ENCODE results near the gene RNF166. TPM values are rescaled to one million over a fixed set of nuclear protein-coding genes. Genes with fewer than 3 reads are reported as not detected.
A peak's percentile ranks its signal among the peaks of the same experiment; 100 is the strongest.

The RNF166 gene
- total RNA-seq, 1 donor from 2014 or later = 21.4 TPM

DNA sequence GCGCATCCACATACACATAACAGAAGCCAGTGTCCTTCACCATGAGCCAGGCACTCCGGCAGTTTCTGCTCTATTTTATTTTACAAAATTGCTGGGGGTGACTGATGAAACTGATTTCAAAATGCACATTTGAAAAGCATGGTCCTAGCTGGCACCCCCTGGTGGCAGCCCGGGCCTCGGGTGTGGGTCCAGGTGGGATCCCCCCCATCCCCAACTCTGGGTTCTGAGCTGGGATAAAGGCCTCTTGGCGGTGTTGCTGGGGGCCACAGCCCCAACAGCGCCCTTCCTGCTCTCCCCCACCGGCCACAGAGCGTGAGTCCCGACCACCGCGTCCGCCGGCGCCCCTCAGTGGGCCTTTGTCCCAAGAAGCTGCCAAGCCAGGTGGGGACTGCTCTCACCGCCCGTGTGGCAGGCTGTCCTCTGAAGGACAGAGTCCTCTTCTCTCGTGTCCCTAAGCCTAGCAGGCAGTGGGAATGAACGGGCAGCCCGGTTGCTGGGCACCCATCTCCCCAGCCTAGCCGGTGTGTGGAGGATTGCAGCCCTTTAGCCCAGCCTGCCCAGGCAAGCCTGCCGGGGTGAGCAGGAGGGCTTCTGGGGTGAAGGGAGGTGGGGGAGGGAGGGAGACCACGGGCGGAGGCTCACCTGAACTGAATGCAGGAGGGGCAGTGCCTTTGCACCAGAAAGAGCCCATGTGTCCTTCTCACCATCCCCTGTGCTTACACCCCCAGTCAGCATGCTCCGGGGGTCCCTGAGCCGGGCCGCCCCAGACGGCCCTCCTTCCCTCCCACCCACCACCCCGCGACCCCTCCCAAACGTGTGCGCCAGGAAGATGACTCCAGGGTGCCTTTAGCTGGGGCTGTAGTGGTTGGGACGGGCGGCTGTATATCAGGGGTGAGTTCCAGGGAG lies 20.8 kb downstream of the RNF166 start:
- peaks cover 73% of the 10 kb centered on the region for H3K27me3 Mint-ChIP-seq (ENCODE audit: low read depth)
- H3K9me3 Mint-ChIP-seq = no peaks in the 10 kb centered on the region
- H3K27ac Mint-ChIP-seq = no peak overlapping the region
- H3K36me3 Mint-ChIP-seq = no peaks in the 10 kb centered on the region
- peaks cover 9% of the 10 kb centered on the region for H3K4me1 Mint-ChIP-seq
- DNase-seq (ENCODE audit: low spot score in 2 of 2, unreplicated experiment in 2 of 2) = no peak
- TF ChIP-seq, protein P1, sequence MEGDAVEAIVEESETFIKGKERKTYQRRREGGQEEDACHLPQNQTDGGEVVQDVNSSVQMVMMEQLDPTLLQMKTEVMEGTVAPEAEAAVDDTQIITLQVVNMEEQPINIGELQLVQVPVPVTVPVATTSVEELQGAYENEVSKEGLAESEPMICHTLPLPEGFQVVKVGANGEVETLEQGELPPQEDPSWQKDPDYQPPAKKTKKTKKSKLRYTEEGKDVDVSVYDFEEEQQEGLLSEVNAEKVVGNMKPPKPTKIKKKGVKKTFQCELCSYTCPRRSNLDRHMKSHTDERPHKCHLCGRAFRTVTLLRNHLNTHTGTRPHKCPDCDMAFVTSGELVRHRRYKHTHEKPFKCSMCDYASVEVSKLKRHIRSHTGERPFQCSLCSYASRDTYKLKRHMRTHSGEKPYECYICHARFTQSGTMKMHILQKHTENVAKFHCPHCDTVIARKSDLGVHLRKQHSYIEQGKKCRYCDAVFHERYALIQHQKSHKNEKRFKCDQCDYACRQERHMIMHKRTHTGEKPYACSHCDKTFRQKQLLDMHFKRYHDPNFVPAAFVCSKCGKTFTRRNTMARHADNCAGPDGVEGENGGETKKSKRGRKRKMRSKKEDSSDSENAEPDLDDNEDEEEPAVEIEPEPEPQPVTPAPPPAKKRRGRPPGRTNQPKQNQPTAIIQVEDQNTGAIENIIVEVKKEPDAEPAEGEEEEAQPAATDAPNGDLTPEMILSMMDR (IDR thresholded peaks at IDR 0.05; ENCODE audit: unreplicated experiment) = peak; percentile 55
- peak overlapping the region; percentile 66 for H3K4me3 Mint-ChIP-seq

DNA sequence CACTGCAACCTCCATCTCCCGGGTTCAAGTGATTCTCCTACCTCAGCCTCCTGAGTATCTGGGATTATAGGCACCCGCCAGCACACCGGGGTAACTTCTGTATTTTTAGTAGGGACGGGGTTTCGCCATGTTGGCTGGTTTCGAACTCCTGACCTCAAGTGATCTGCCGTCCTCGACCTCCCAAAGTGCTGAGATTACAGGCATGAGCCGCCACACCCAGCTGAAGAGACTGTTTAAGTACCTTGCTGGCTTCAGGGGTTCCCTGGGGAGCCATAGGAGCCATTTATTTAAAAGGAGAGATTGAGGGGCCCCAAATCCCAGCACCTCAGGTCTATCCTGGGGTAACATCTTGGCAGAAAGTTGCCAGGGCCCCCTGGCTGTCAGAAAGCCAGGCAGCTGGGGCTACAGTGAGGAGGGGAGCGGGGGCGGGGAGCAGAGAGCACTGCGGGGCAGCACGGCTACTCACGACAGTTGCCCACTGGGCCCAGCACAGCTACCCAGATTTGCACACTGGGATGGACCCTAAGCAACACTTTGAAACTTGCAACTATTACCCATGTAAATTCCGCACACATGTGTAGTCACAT lies 21.5 kb downstream of the RNF166 start:
- Mint-ChIP-seq H3K36me3 (no peaks in the 10 kb centered on the region), H3K4me1 (peaks cover 9% of the 10 kb centered on the region), H3K9me3 (no peaks in the 10 kb centered on the region), H3K4me3 (no peak overlapping the region), H3K27me3 (ENCODE audit: low read depth) (peaks cover 69% of the 10 kb centered on the region), H3K27ac (no peak overlapping the region)
- DNase-seq (ENCODE audit: low spot score in 2 of 2, unreplicated experiment in 2 of 2) = no peak
- TF ChIP-seq, protein P1 (IDR thresholded peaks at IDR 0.05; ENCODE audit: unreplicated experiment) = no peak

DNA sequence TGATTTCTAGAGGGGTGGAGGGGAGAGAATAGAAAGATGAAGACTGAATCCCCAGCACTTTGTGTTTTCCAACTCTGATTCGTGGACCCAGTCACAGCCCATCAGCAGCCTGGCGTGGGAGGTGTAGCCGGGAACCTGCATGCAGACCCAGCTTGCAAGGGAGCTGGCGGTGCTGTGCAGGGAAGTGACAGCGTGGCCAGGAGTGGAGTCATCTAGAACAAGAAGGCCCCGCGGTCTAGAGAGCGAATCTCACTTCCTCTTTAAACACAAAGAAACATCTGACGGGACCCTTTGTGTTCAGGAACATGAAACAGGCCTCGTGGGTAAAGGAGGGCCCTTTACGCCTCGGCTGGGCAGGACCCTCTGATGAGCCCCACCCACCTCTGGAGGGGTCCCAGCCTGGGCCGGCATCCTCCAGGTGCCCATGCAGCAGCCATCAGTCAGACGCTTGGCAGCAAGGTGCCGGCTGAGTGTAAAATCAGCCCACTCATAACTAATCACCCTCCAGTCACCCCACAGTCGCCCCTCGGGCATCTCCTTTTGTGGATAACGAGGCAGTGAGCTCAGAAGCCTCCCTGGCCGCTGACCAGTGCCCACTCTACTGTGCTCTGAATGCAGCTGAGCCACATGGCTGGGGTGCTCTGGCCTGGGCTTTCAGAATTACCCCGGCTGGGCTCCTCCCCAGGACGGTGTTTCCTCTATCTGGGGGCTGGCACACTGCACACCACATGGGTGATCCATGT lies 24.3 kb downstream of the RNF166 start:
- no peak for DNase-seq (ENCODE audit: low spot score in 2 of 2, unreplicated experiment in 2 of 2)
- H3K27ac Mint-ChIP-seq = no peak overlapping the region
- H3K4me1 Mint-ChIP-seq = peaks cover 3% of the 10 kb centered on the region
- H3K36me3 Mint-ChIP-seq = no peaks in the 10 kb centered on the region
- no peaks in the 10 kb centered on the region for H3K9me3 Mint-ChIP-seq
- TF ChIP-seq, protein P1 (IDR thresholded peaks at IDR 0.05; ENCODE audit: unreplicated experiment) = no peak
- no peak overlapping the region for H3K4me3 Mint-ChIP-seq
- peaks cover 45% of the 10 kb centered on the region for H3K27me3 Mint-ChIP-seq (ENCODE audit: low read depth)

DNA sequence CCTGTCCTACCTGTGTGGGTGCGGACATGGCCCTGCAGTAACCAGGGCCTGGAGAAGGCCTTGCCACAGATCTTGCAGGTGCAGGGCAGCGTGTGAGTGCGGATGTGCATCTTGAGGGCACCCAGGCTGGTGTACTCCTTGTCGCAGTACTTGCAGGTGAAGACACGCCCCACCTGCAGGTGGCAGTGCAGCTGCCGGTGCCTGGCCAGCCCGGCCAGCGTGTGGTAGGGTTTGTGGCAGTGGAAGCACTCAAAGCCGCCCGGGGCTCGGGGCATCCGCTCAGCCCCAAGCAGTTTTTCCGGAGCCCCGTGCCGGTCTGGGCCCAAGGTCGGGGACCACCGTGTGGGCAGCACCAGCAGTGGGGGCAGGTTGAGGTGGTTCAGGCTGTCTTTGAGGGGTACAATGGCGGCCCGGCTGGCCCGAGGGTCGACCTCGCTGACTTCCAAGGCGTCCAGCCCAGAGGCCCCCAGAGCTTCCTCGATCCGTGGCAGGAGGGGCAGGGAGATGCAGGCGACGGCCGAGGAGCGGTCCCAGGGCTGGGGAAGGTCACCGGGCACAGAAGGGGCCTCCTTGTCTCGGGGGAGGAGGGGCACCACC lies 25.0 kb downstream of the RNF166 start:
- H3K27me3 Mint-ChIP-seq (ENCODE audit: low read depth) = peaks cover 41% of the 10 kb centered on the region
- no peak for DNase-seq (ENCODE audit: low spot score in 2 of 2, unreplicated experiment in 2 of 2)
- no peak overlapping the region for H3K4me3 Mint-ChIP-seq
- no peak overlapping the region for H3K27ac Mint-ChIP-seq
- TF ChIP-seq, protein P1 (IDR thresholded peaks at IDR 0.05; ENCODE audit: unreplicated experiment) = no peak
- H3K9me3 Mint-ChIP-seq = no peaks in the 10 kb centered on the region
- no peaks in the 10 kb centered on the region for H3K36me3 Mint-ChIP-seq
- H3K4me1 Mint-ChIP-seq = peaks cover 3% of the 10 kb centered on the region

DNA sequence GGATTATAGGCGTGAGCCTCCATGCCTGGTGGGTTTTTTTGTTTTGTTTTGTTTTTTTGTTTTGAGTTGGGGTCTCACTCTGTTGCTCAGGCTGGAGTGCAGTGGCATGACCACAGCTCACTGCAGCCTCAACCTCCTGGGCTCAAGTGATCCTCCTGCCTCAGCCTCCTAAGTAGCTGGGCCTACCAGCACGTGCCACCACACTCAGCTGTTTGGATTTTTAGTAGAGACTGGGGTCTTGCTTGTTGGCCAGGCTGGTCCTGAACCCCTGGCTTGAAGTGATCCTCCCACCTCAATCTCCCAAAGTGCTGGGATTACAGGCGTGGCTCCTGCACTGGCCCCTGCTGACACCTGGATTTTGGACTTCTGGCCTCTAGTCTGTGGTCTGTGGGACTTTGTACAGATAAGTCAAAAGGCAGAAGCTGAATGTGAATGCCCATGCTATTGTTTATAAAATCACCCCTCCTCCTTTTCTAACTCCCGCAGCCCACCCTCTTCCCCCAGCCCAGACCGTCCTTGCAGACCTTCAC lies 25.6 kb downstream of the RNF166 start:
- Mint-ChIP-seq H3K9me3 (no peaks in the 10 kb centered on the region), H3K36me3 (no peaks in the 10 kb centered on the region), H3K4me3 (no peak overlapping the region), H3K27me3 (ENCODE audit: low read depth) (peaks cover 41% of the 10 kb centered on the region), H3K4me1 (peaks cover 3% of the 10 kb centered on the region), H3K27ac (no peak overlapping the region)
- no peak for DNase-seq (ENCODE audit: low spot score in 2 of 2, unreplicated experiment in 2 of 2)
- TF ChIP-seq, protein P1 (IDR thresholded peaks at IDR 0.05; ENCODE audit: unreplicated experiment) = no peak

Data from mesothelial cell of epicardium (in vitro differentiated cells).